Muscle of back (tissue), 11 donors: ENCODE results near the gene GLB1L2. TPM values are rescaled to one million over a fixed set of nuclear protein-coding genes. Genes with fewer than 3 reads are reported as not detected.

Source experiments
- DNase-seq, 3 donors: peaks; one replicate each; pipeline versions ENCODE4 v3.0.0 to v3.0.0-alpha.2; 2013
- polyA plus RNA-seq, 10 donors: library from polyadenylated mRNA; unstranded; fragments of 120-200 nt; gene quantifications; one replicate each; pipeline ENCODE4 v1.2.1, GENCODE V29; 2013; ENCODE audit not compliant: insufficient read length in 10 of 10

The GLB1L2 gene
- polyA plus RNA-seq, 10 donors = 0.50 to 1.2 (median 0.71) TPM

DNA sequence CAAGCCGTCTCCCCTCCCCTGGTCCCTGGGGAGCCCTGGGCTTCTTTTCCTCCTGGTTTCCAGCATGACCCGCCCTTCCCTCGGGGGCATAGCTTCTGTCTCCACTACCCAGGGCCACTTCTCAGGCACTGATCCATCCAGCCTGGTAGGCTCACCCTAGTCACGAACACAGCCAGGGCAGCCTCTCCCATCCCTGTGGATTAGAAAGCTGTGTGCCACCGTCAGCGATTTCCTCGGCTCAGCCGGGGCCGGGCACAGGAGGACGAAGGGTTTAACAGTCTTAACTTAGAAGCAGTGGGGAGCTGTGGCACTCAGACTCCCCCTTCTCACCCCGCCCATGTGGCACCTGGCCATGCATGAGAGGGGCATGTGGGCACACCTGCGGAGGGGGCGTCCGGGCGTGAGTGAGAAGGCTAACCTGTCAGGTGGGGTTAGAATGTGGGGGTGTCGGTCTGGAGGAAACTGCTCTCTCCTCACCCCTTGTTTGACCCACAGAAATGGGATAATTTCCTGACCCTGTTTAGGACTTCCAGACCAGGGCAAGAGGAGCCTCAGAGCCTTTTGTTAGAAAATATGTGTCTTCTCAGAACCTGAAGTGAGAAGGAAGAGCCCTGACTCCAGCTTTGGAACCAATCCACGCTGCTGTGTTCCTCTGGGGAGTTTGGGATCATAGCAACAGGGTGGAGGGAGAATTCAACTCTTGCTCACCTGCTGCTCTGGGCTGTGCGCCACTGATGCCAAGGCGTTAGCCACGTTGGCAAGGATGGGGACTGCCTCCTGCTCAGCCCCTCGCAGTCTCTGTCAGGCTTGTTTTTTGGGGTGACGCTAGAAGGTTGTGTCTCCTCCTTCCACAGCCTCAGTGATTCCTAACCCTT is 14.6 kb downstream of the GLB1L2 start:
- DNase-seq = no peak

DNA sequence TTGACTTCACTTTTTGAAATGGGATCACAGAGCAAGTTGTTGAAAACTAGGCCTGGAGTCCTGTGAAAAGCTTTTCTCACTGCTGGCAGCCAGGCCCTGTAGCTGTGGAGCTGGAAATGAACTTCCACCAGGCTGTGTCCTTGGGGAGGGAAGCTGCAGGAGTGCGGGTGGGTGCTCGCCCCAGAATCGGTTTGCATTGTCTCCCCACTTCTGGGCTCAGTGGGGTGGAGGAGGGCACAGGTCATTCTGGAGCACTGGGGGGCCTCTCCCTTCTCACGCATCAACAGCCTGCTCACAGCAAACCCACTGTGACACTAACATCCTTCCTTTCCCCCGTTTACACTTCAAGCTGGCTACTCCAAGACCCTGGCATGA is 15.2 kb downstream of the GLB1L2 start:
- no peak for DNase-seq

DNA sequence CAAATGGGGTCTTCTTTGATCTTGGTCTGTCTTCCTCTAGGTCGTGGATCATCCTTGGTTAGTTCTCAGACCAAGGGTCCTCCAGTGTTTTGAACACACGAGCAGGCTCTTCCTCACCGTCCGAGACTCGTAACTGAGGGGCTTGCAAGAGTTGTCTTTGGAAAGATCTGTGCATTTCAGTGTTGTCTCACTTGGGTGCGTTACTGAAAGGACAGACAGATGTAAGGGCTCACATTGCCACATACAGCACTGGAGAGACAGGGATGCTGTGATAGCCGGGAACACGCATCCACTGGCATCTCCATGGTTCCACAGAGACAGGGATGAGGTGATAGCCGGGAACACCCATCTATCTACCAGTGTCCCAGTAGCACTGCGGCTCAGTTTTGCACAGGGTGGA is 15.7 kb downstream of the GLB1L2 start:
- DNase-seq = no peak

DNA sequence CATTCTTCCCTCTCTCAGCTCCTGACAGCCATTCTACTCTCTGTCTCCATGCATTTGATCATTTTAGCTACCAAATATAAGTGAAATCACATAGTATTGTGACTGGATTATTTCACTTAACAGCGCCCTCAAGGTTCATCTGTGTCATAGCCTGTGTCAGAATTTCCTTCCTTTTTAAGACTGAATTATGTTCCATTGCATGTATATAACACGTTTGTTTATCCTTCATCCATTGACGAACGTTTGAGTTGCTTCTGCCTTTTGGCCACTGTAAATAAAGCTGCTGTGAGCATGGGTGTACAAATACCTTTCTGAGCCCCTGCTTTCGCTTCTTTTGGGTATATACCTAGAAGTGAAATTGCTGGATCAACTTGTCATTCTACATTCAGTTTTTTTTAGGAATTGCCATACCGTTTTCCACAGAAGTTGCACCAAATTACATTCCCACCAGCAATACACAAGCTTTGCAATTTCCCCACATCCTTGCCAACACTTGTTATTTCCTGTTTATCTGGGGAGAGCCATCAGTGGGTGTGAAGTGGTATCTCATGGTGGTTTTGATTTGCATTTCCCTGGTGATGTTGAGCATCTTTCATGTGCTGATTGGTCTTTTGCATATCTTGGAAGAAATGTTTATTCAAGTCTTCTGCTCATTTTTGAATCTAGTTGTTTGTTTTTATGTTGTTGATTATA is 17.5 kb downstream of the GLB1L2 start:
- no peak for DNase-seq

DNA sequence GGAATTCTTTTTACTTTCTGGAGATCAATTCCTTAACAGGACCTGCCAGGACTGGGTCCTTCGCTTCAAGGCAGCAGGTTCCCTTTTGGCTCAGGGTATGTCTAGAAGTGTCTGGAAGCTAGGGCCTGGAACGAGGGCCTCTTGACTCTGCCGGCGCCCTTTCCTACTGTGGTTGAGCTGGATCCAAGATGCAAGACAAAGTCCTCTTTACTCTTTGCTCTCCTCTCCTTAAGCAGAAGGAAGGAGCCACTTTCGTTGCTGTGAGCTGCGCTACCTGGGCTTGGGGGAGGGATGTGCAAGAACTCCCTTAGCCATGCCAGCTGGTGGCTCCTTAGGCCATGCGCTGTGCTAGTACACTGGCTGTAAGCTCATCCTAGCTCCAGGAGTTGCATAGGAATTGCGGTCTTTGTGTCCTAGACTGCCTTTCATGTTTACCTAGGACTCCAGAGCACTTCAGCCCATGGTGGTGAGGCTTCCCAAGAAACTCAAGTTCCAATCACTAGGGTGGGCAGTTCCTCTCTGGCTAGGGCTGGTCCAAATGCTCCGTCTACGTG is 18.1 kb downstream of the GLB1L2 start:
- no peak for DNase-seq

DNA sequence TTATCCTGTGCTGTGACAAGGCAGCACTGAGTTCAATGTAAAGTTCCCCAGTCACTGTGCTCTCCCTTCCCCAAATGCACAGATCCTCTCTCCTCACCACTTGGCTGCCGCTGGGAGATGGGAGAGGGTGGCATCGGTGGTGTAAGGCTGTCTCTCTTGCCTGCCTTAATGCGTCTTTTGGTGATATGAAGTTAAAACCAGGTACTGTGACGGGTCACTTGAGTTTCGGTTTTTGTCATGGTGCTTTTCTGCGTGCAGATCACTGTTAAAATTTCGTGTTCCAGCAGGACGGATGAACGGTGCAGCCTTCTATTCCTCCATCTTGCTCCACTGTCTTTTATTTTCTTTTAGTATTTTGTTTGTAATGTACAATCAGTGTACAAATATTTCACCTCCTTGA is 18.6 kb downstream of the GLB1L2 start:
- no peak for DNase-seq

DNA sequence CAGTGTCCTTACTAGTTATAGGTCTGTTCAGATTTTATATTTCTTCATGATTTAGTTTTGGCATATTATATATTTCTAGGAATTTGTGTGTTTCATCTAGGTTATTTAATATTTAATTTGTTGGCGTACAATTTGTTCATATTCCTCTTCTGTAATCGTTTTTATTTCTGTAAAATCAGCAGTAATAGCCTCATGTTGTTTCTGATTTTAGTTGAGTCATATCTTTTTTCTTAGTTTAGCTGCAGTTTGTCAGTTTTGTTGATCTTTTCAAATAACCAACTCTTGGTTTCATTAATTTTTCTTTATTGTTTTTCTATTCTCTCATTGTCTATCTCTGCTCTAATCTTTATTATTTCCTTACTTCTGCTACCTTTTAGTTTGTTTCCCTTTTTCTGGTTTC is 20.3 kb downstream of the GLB1L2 start:
- DNase-seq = no peak

DNA sequence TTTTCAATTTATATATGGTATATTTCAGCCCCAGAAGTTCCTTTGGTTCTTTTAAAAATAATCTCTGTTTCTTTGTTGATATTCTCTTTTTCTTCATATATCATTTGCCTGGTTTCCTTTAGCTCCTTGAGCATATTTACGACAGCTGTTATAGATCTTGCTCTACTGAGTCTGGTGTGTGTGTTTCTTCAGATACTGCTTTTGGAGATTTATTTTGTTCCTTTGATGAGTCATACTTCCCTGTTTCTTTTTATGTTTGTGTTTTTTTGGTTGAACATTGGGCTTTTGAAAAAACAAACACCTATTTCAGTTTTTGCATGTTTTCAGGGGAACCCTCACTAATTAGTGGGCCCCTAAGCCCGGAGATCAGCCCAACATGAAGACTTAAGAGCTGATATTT is 23.3 kb downstream of the GLB1L2 start:
- DNase-seq = no peak

DNA sequence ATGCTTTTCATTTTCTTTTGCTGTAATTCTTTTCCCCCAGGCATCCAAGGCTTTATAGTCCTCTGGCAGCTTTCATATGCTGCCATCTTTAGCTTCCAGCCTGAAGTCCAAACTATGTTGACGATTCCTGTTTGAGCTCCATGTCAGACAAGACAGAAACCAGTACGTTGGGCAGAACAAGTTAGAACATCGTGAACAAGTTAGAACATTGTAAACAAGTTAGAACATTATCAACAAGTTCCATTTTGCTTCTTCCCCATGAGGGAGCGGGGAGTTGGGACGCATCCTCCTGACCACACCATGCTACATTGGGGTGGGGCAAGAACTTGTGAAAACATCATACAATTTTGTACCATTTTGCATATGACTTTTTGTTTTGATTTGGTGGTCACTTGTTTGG is 23.9 kb downstream of the GLB1L2 start:
- no peak for DNase-seq

DNA sequence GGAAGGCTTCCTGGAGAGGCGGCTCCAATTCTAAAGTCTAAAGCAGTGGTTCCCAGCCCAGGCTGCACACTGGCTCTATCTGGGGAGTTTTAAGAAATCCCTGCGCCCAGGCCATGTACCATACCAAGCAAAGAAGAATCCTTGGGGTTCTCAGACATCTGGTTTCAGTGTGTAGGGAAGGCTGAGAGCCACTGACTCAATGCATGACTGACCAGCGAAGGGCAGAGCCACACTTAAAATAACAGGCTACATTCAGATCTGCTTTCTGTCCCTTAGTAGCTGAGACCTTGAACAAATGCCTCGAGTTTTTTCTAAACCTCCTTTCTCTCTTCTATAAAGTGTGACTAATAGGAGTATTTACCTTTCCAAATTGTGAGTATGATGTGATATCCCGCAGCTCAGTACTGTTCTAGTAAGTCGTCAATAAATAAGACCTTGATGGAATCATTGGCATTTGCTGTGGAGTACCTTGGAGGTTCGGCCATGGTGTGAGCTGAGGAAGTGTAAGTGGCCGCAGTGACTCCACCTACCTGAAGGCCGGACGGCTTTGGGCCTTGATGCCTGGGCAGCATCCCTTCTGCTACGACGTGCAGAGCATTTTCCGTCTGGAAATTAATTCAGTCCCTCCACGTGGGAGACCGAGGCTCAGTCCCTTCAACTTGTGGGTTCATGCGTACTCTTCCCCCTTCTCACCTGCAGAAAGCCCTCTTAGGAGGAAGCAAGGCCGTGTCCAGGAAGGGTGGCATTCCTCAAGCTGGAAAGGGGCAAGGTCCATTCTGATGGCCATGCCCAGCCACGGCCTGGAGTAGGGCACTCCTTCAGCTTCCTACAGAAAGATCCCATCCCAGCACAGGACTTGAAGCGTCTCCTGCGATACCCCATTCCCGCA is 25.1 kb downstream of the GLB1L2 start:
- DNase-seq = no peak

DNA sequence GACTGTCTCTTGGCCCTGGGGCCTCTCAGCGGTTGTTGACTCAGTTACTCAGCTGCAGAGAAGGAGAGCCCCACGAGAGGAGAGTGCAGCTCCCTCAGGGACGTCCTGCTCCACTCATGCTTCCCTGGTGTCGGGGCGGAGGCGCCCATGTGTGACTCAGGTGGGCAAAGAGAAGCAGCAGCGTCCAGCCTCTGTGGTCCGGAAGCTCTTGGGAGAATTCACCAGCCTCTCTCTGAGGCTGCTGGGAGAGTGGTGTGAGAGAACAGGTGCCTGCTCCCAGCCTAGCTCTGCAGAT is 25.7 kb downstream of the GLB1L2 start:
- DNase-seq = no peak

DNA sequence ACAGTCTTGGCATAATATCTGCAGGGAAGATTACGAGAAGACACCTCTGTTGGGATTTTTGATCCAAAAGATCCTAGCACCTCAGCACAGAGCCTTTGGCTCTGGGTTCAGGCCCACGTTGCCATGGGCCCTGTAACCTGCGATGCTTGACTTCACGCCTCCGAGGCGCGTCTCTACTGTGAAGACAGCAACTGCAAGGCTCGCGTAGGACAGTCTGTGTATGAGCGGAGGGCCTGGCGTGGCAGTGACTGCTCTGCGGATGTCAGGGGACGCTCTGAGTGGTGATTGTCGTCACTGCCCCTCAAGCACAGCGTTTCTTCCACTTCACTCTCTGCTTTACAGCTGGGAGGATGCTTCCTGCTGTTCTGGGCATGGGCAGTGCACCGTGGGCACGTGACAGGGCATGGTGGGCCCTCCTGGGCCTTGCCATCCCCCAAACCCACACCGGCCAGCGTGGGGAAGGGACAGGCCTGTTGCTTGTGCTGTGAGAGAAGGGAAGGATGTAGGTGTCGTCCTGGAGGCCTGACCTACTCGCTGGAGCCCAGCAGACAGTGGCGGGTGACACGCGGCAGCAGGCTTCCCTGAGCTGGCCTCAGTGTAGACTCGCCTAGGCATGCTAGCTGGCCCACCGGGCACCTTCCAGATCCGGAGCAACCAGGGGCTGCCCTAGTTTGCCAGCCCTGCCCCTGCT is 26.5 kb downstream of the GLB1L2 start:
- DNase-seq = no peak

DNA sequence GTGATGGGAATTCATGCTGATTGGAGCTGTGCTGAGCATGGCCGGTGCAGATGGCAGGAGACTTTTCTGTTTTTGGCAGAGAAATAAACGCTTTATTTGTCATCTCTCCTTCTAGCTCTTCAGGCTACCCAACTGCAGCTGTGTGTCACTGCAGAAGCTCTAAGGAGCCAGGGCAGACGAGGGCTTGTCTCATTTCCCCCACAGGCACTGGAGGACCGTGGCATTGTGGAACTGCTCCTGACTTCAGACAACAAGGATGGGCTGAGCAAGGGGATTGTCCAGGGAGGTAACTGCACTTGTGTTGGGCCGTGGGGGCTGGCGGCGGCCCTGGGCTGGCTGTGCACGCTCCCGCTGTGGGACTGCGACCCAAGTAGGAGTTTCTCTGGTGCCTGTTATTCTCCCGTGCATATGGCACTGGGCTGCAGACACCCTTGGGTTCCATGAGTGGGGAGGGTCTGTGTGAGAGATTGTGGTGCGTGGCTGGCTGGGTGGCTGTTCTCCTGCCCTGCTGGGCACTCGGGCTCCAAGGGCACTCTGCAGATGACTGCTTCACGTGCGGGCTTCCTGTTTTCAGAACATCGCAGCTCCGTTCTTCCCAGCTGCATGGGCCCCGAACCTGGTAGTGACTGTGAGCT is 27.2 kb downstream of the GLB1L2 start:
- no peak for DNase-seq

DNA sequence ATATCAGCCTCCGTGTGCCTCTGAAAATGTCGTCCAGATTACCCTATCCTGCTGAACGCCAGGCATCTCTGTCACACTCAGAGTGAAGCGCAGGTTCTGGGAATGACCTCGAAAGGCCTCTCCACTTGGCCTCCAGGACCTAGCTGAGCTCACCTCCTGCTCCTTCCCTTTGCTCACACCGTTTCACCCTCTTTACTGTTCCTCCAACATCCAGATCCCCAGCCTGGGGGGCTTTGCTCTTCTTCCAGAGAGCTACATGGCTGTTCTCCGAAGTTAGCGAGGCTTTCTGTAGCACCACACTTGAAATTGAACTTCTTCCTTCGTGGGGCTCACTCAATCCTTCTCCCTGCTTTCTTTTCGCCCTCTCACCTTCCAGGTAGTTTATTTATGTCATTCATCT is 27.9 kb downstream of the GLB1L2 start:
- no peak for DNase-seq

DNA sequence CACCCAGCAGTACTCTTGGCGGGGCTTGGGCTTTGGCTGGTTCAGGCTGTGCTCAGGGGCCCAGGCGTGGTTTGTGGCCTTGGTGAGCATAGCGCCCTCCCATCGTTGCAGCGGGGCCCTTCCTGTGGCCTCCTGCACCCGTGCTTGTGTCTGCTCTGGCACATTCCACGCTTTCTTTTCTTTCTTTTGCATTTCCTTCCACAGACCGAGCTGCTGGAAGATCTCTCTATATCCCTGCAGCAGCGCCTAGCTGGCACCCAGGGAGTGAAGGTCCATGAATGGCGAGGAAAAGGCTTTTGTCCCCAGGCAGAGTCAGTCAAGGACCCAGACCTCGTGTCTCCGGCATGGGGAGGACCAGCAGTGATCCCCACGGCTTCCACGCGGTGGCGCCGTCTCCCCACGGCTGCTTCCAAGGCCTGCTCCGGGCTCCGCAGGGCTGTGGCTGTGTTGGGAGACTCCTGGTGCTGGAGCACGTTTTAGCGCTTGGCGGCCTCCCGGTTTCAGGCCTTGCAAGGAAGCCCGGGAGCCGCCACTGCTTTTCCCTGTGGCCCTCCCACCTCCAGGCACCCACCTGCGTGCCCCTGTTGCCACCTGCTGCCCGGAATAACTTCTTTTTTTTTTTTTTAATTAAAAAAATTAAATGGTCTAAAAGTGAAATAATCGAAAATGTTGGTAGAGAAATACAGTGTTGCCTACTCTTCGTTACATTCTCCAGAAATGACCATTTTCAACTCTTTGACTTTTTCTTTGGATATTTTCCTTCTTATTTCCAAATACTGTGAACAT is 28.5 kb downstream of the GLB1L2 start:
- DNase-seq = peak; percentile 54 to 87 (median 78)

DNA sequence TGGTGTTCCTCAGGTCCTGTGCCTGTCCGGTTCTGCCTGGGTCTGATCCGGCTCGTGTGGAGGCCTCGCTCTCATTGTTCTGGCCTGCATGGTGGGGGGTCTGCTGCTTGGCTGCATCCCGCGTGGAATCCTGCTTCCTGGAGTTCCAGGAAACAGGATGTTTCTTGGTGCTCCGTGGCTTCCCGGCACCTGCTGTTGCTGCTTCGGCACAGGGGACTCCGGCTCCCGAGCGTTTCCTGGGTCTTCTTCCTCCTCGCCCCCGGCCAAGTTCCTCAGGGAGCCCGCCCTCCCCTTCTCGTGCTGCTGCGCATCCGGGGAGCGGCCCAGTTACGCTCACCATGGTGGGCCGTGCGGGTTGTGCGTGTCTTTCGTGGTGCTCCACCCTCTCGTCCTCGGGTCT is 29.9 kb downstream of the GLB1L2 start:
- no peak for DNase-seq

DNA sequence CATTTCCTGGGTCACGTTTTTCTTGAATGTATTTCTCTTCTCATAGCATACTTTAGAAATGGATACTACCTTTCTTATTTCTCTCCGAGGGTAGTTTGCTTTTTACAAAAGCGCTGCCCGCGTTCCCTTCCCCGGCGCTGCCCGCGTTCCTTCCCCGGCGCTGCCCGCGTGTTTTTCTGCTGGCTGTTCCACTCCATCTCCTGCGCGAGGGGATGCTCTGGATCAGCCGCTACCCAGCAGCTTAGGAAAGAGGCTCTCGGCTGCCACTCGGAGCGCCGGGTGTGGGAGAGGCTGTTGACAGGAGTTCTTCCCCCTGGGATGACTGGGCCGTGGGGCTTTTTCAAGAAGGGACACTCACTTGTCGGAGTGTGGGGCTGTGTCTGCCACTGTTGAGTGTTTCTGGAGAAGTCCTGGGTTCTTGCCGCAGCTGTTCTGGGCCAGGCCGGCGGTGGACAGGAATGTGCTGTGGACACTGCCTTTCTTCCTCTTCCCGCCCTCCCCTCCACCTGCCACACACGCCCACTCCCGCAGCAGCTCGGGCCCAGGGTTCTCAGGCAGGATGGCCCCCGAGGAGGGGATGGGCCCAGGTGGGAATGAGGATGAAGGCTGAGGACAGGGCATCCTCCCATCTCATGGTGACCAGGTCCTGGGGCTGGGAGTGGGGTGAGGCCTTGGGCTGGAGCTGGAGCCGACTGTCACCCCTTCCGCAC is 30.6 kb downstream of the GLB1L2 start:
- DNase-seq = no peak

DNA sequence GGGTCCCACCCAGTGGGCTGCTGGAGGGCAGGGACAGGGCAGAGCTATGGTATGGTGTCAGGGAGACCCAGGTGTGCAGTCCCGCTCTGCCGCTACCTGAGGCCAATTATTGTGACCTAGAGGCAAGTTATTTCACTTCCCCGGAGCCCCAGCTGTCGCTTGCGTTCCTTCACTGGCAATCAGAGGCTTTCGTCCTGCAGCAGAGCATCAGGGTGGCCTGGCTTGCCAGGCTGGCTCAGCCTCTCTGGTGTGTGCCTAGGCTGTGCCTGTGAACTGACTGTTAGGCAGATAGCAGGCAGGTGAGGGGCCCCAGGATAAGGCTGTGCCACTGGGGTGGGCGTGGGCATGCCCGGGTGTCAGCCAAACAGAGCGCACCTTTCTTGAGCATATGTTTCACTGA is 31.4 kb downstream of the GLB1L2 start:
- no peak for DNase-seq

DNA sequence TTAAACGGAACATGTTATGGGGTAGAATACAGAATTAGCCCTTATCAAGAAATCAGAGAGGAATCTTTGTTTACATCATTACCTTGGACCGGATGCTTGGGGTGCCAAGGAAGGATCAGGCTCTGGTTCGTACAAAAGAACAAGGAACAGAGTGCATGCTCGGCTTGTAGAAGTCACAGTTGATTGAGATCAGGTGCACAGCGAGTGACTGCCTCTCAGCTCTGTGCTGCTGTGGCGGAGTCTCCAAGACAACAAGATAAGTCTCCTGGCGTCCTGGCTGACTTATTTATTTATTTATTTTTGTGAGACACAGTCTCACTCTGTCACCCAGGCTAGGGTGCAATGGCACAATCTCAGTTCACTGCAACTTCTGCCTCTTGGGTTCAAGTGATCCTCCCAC is 31.8 kb downstream of the GLB1L2 start:
- DNase-seq = no peak

DNA sequence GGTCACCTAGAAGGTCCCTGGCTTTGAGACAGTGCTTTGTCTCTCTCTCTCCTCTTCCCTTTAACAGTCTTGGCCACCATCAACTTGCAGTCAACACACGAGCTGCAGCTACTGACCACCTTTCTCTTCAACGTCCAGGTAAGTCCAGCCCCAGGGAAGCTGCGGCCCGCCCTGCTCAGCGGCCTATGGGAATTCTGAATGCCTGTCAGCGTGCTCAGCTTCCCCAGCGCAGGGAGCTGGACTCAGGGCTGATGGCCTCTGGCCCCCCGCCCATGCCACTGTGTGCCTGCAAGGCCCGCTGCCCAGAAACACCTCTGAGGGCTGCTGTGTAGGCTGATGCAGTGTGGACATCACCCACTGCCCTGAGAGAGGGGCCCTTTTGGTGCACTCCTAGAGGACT is 32.5 kb downstream of the GLB1L2 start:
- DNase-seq = no peak
